ENCODE measurements around the gene HIVEP2. TPM values are rescaled to one million over a fixed set of nuclear protein-coding genes. Genes with fewer than 3 reads are reported as not detected.

HIVEP2 gene
- total and polyA plus RNA-seq, 7 experiments from 2014 or later = 12.2 to 92.1 (median 51.5) TPM

DNA sequence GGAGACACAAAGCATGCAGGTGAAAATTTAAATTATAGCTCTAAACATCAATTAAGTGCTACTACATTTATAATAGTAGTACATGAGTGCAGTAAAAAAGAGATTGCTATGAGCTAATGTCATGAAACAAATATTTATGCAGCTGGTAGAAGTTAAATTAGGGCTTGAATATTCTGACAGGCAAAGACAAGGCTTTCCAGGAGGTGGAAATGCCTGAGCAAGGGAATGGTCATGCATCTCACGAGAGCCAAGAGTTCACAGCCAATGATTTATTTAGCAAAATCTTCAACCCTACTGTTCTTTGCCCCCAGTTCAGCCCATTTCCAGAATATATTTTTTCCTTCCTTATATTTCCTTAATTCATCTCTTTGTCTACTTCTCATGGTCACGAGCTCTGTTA is 128.9 kb downstream of the HIVEP2 start:
- H3K36me3 ChIP-seq (ENCODE audit: control insufficient read depth in 2 of 3, insufficient read depth in 3 of 3, low read length in 3 of 3) = no peaks in the 10 kb centered on the region
- Mint-ChIP-seq H3K9me3 (peaks cover 0 to 5% (median 0%) of the 10 kb centered on the region in 11 donors), H3K27me3 (no peaks in the 10 kb centered on the region), H3K27ac (peak overlapping the region in 6 of 9 donors; percentile 10 to 85 (median 66)), H3K36me3 (peaks cover 5 to 34% (median 21%) of the 10 kb centered on the region in 5 donors), H3K4me1 (peaks cover 59 to 97% (median 90%) of the 10 kb centered on the region in 7 donors), H3K4me3 (peak overlapping the region in 1 of 10 donors; percentile 32)
- intact Hi-C loops (cut with micrococcal nuclease) = no loop called here
- DNase-seq = no peak
- ATAC-seq = no peak
- ChIA-PET CTCF (interaction anchor here (0.9 to 1.1 kb wide), 2 partner anchors 39 to 70 kb away, joined by 3 read pairs; no protein-coding TSS in a partner anchor), POLR2A (interaction anchor here (1.1 to 8.6 kb wide), 3 partner anchors 28 to 101 kb away, joined by 3 to 71 read pairs (median 3); no protein-coding TSS in a partner anchor)
- no peaks in the 10 kb centered on the region for H3K27me3 ChIP-seq (ENCODE audit: control insufficient read depth in 2 of 2, insufficient read depth in 2 of 2, low read length in 2 of 2)
- no peaks in the 10 kb centered on the region for H3K9me3 ChIP-seq (ENCODE audit: control insufficient read depth in 2 of 3, low read length in 3 of 3)
- H3K27ac ChIP-seq (ENCODE audit: low read depth, low read length) = peak overlapping the region; percentile 8
- H3K4me1 ChIP-seq (ENCODE audit: control insufficient read depth in 2 of 2, insufficient read depth in 2 of 2, low read length in 2 of 2) = peaks cover 53 to 71% of the 10 kb centered on the region in 2 donors
- no peak overlapping the region for H3K4me3 ChIP-seq (ENCODE audit: low read length)

DNA sequence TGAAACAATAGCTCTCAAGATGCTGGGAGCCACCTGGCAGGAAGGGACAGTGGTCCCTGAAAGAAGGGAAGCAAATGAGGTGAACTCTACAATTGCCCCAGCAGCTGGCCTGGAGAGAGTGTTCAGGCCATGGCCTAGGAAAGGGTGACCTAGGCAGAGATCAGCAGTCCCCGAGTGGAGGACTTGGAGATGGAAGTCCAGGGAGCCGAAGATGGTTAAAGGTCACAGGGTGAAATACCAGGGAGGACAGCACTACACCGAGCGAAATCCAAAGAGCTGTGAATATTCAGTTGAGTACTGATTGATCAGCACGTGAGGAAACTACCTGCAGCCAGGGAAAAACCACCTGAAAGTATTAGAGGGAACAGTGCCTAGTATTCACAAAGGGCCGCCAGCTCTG is 133.1 kb downstream of the HIVEP2 start:
- ATAC-seq (no peak), DNase-seq (no peak)
- H3K27me3 ChIP-seq (ENCODE audit: control insufficient read depth in 2 of 2, insufficient read depth in 2 of 2, low read length in 2 of 2) = no peaks in the 10 kb centered on the region
- H3K36me3 Mint-ChIP-seq = peaks cover 13 to 50% (median 35%) of the 10 kb centered on the region in 5 donors
- peaks cover 0 to 6% (median 0%) of the 10 kb centered on the region in 11 donors for H3K9me3 Mint-ChIP-seq
- H3K27ac Mint-ChIP-seq = peak overlapping the region; percentile 33 to 81 (median 66)
- H3K27me3 Mint-ChIP-seq = no peaks in the 10 kb centered on the region
- intact Hi-C loops (cut with micrococcal nuclease) = loop anchor here in 1 of 2 donors (1.0 to 5.0 kb wide), 2 partner anchors 7 to 35 kb away; no protein-coding TSS in a partner anchor
- no peaks in the 10 kb centered on the region for H3K9me3 ChIP-seq (ENCODE audit: control insufficient read depth in 2 of 3, low read length in 3 of 3)
- H3K4me3 ChIP-seq (ENCODE audit: low read length) = no peak overlapping the region
- POLR2A ChIA-PET = interaction anchor here (0.9 to 1.0 kb wide), 2 partner anchors 8 to 12 kb away, joined by 3 read pairs; no protein-coding TSS in a partner anchor
- H3K4me1 ChIP-seq (ENCODE audit: control insufficient read depth in 2 of 2, insufficient read depth in 2 of 2, low read length in 2 of 2) = peaks cover 28 to 45% of the 10 kb centered on the region in 2 donors
- CTCF ChIA-PET = no interaction called here
- no peak overlapping the region for H3K27ac ChIP-seq (ENCODE audit: low read depth, low read length)
- H3K4me3 Mint-ChIP-seq = peak overlapping the region in 8 of 10 donors; percentile 15 to 71 (median 58)
- H3K4me1 Mint-ChIP-seq = peaks cover 51 to 97% (median 90%) of the 10 kb centered on the region in 7 donors
- H3K36me3 ChIP-seq (ENCODE audit: control insufficient read depth in 2 of 3, insufficient read depth in 3 of 3, low read length in 3 of 3) = peaks cover 0 to 12% (median 0%) of the 10 kb centered on the region in 3 experiments

DNA sequence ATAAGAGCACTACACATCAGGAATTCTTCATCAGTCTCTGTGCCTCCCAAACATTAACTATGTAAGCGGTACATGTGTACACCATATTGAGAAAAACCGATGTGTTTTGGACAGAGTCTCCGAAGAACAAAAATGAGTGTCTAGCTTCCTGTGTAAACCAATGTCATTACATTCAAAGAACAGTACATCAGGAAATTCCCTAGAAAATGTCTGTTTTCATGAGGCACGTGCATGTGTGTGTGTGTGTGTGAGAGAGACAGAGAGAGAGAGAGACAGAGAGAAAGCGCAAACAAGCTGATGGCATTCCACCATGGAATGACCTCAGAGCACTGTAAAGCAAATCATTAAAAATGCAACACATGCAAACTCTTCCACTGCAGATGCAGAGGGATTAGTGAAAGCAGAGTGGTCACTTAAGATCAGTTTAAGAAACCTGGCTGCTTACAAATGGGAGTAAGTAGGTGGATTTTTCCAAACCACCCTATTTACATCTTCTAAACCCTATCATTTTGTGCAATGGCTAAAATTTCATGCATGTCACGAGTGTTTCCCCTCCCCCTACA is 133.9 kb downstream of the HIVEP2 start:
- Mint-ChIP-seq H3K27ac (peak overlapping the region; percentile 14 to 81 (median 66)), H3K36me3 (peaks cover 16 to 49% (median 34%) of the 10 kb centered on the region in 5 donors), H3K27me3 (no peaks in the 10 kb centered on the region), H3K4me3 (peak overlapping the region; percentile 39 to 72 (median 62)), H3K4me1 (peaks cover 49 to 97% (median 90%) of the 10 kb centered on the region in 7 donors), H3K9me3 (peaks cover 0 to 6% (median 0%) of the 10 kb centered on the region in 11 donors)
- no peak overlapping the region for H3K4me3 ChIP-seq (ENCODE audit: low read length)
- POLR2A ChIA-PET = interaction anchor here (0.5 to 2.5 kb wide), 4 partner anchors 9 to 1259 kb away, joined by 3 to 10 read pairs (median 3); no protein-coding TSS in a partner anchor
- H3K27me3 ChIP-seq (ENCODE audit: control insufficient read depth in 2 of 2, insufficient read depth in 2 of 2, low read length in 2 of 2) = no peaks in the 10 kb centered on the region
- no peaks in the 10 kb centered on the region for H3K9me3 ChIP-seq (ENCODE audit: control insufficient read depth in 2 of 3, low read length in 3 of 3)
- ATAC-seq (peak; percentile 62), DNase-seq (peak in 4 of 9 donors; percentile 25 to 40 (median 32))
- peaks cover 23 to 39% of the 10 kb centered on the region in 2 donors for H3K4me1 ChIP-seq (ENCODE audit: control insufficient read depth in 2 of 2, insufficient read depth in 2 of 2, low read length in 2 of 2)
- peaks cover 0 to 12% (median 0%) of the 10 kb centered on the region in 3 experiments for H3K36me3 ChIP-seq (ENCODE audit: control insufficient read depth in 2 of 3, insufficient read depth in 3 of 3, low read length in 3 of 3)
- intact Hi-C loops (cut with micrococcal nuclease) = loop anchor here in 1 of 2 donors (1.0 to 5.0 kb wide), 2 partner anchors 8 to 34 kb away; no protein-coding TSS in a partner anchor
- CTCF ChIA-PET = interaction anchor here (0.7 kb wide), 1 partner anchor 25 kb away, joined by 3 read pairs; no protein-coding TSS in a partner anchor
- H3K27ac ChIP-seq (ENCODE audit: low read depth, low read length) = peak overlapping the region; percentile 17

DNA sequence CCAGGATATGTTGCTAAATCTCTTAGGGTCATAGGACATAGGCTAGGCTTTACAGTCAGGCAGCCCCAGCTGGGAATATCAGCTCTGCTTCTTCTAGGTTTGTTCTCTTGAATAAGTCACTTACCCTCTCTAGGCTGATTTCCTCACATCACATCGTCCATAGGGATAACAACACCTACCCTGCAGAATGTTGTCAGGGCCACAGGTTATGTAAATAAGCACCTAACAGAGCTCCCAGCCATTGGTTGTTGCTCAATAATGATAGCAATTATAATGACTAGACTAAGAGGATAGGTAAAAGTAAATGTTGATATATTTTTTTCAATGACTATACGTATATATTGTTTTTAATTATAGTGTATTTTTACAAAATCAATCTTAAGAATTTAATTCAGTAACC is 135.0 kb downstream of the HIVEP2 start:
- H3K4me1 Mint-ChIP-seq = peaks cover 52 to 98% (median 89%) of the 10 kb centered on the region in 7 donors

DNA sequence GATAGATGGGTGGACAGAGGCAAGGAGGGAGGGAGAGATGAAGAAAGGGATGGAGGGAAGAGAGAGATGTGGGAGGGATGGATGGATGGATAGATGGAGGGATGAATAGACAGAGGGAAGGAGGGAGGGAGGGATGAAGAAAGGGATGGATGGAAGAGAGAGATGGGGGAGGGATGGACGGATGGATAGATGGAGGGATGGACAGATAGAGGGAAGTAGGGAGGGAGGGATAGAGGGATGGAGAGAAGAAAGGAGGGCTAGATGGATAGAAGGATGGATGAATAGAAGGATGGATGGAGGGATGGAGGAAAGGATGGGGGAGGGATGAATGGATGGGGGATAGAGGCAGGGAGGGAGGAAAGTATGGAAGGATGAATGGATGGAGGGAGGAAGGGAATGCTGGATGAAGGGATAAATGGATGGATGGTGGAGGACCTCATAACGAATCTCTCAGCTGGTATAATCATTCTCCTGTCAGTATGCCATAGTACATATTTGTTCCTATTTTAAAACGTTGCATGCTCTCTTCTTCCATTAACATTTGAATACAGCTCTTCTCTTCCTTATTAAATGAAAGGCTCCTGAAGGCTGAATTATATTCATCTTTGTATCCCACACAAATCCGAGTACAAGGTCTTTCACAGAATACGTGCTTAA is 136.4 kb downstream of the HIVEP2 start:
- peaks cover 20 to 36% of the 10 kb centered on the region in 2 donors for H3K4me1 ChIP-seq (ENCODE audit: control insufficient read depth in 2 of 2, insufficient read depth in 2 of 2, low read length in 2 of 2)
- ATAC-seq (no peak), DNase-seq (no peak)
- intact Hi-C loops (cut with micrococcal nuclease) = no loop called here
- Mint-ChIP-seq H3K27me3 (no peaks in the 10 kb centered on the region), H3K9me3 (peaks cover 0 to 4% (median 0%) of the 10 kb centered on the region in 11 donors), H3K4me3 (no peak overlapping the region), H3K4me1 (peaks cover 46 to 98% (median 89%) of the 10 kb centered on the region in 7 donors), H3K27ac (peak overlapping the region in 7 of 9 donors; percentile 1 to 75 (median 72)), H3K36me3 (peaks cover 10 to 45% (median 27%) of the 10 kb centered on the region in 5 donors)
- H3K9me3 ChIP-seq (ENCODE audit: control insufficient read depth in 2 of 3, low read length in 3 of 3) = no peaks in the 10 kb centered on the region
- ChIA-PET CTCF (no interaction called here), POLR2A (interaction anchor here (0.7 to 2.5 kb wide), 8 partner anchors 8 to 65 kb away, joined by 3 to 10 read pairs (median 4); no protein-coding TSS in a partner anchor)
- no peak overlapping the region for H3K4me3 ChIP-seq (ENCODE audit: low read length)
- no peaks in the 10 kb centered on the region for H3K27me3 ChIP-seq (ENCODE audit: control insufficient read depth in 2 of 2, insufficient read depth in 2 of 2, low read length in 2 of 2)
- peaks cover 0 to 12% (median 0%) of the 10 kb centered on the region in 3 experiments for H3K36me3 ChIP-seq (ENCODE audit: control insufficient read depth in 2 of 3, insufficient read depth in 3 of 3, low read length in 3 of 3)
- H3K27ac ChIP-seq (ENCODE audit: low read depth, low read length) = no peak overlapping the region

More for the DNA sequence above, 135.0 kb downstream of the HIVEP2 start:
- Histone ChIP-seq H3K36me3 (ENCODE audit: control insufficient read depth in 2 of 3, insufficient read depth in 3 of 3, low read length in 3 of 3) (peaks cover 0 to 12% (median 0%) of the 10 kb centered on the region in 3 experiments), H3K4me3 (ENCODE audit: low read length) (no peak overlapping the region), H3K4me1 (ENCODE audit: control insufficient read depth in 2 of 2, insufficient read depth in 2 of 2, low read length in 2 of 2) (peaks cover 20 to 44% of the 10 kb centered on the region in 2 donors), H3K27ac (ENCODE audit: low read depth, low read length) (no peak overlapping the region), H3K27me3 (ENCODE audit: control insufficient read depth in 2 of 2, insufficient read depth in 2 of 2, low read length in 2 of 2) (no peaks in the 10 kb centered on the region), H3K9me3 (ENCODE audit: control insufficient read depth in 2 of 3, low read length in 3 of 3) (no peaks in the 10 kb centered on the region)
- intact Hi-C loops (cut with micrococcal nuclease) = loop anchor here in 1 of 2 donors (5.0 kb wide), 1 partner anchor 33 kb away; no protein-coding TSS in a partner anchor
- no peak overlapping the region for H3K4me3 Mint-ChIP-seq
- ChIA-PET POLR2A (interaction anchor here (0.6 to 2.5 kb wide), 2 partner anchors 10 to 14 kb away, joined by 3 to 10 read pairs; no protein-coding TSS in a partner anchor), CTCF (no interaction called here)
- no peak for ATAC-seq
- H3K27me3 Mint-ChIP-seq = no peaks in the 10 kb centered on the region
- H3K36me3 Mint-ChIP-seq = peaks cover 13 to 50% (median 36%) of the 10 kb centered on the region in 5 donors
- H3K27ac Mint-ChIP-seq = peak overlapping the region in 1 of 9 donors; percentile 18
- no peak for DNase-seq
- H3K9me3 Mint-ChIP-seq = peaks cover 0 to 4% (median 0%) of the 10 kb centered on the region in 11 donors

DNA sequence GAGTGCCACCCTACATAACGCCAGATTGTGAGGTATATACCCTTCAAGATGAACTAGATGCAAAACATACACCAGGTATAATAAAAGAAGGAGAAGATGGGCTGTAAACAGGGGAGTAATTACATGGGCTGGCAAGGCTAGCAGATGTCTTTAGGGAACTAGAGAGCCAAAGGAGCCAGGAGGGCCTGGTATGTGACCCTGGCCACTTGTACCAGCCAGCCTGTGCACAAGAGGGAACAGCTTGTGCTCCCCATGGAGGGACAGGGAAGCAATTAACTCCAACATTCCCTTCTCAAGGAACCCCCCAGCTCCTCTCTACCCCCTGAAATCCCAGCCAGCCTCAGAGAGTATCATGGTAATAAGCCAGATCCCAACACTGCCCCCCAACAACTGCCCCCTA is 139.9 kb downstream of the HIVEP2 start:
- intact Hi-C loops (cut with micrococcal nuclease) = loop anchor here in 1 of 2 donors (2.0 kb wide), 1 partner anchor 16 kb away; no protein-coding TSS in a partner anchor
- DNase-seq (no peak), ATAC-seq (no peak)
- H3K4me1 ChIP-seq (ENCODE audit: control insufficient read depth in 2 of 2, insufficient read depth in 2 of 2, low read length in 2 of 2) = peaks cover 0 to 23% of the 10 kb centered on the region in 2 donors
- Mint-ChIP-seq H3K27ac (peak overlapping the region in 8 of 9 donors; percentile 43 to 76 (median 58)), H3K36me3 (peaks cover 17 to 46% (median 25%) of the 10 kb centered on the region in 5 donors), H3K9me3 (peaks cover 0 to 4% (median 0%) of the 10 kb centered on the region in 11 donors), H3K4me3 (peak overlapping the region in 2 of 10 donors; percentile 5 to 11), H3K4me1 (peaks cover 48 to 98% (median 91%) of the 10 kb centered on the region in 7 donors), H3K27me3 (no peaks in the 10 kb centered on the region)
- CTCF ChIA-PET = no interaction called here
- H3K27ac ChIP-seq (ENCODE audit: low read depth, low read length) = peak overlapping the region; percentile 37
- POLR2A ChIA-PET = interaction anchor here (0.7 to 1.4 kb wide), 2 partner anchors 13 to 37 kb away, joined by 4 read pairs; no protein-coding TSS in a partner anchor
- no peak overlapping the region for H3K4me3 ChIP-seq (ENCODE audit: low read length)
- H3K27me3 ChIP-seq (ENCODE audit: control insufficient read depth in 2 of 2, insufficient read depth in 2 of 2, low read length in 2 of 2) = no peaks in the 10 kb centered on the region
- no peaks in the 10 kb centered on the region for H3K9me3 ChIP-seq (ENCODE audit: control insufficient read depth in 2 of 3, low read length in 3 of 3)
- H3K36me3 ChIP-seq (ENCODE audit: control insufficient read depth in 2 of 3, insufficient read depth in 3 of 3, low read length in 3 of 3) = peaks cover 0 to 12% (median 0%) of the 10 kb centered on the region in 3 experiments

Measured in naive thymus-derived CD4-positive, alpha-beta T cell (primary cell).